DMS79 treated with DMSO at 0.1 percent for 48 hours (cell line): Measurements from ENCODE around the gene CCDC24.

Experiments
- DNase-seq: peaks from one replicate; lab custom pipeline; 2025; lab: John Stamatoyannopoulos, UW

Gene CCDC24

GRCh38 chr1:44040418-44040817, 49.0 kb downstream of the CCDC24 start:
- no peak for DNase-seq

GRCh38 chr1:44040846-44041245, 49.4 kb downstream of the CCDC24 start:
- DNase-seq: no peak

GRCh38 chr1:44043176-44044070, 52.0 kb downstream of the CCDC24 start:
- no peak for DNase-seq

- DNase-seq: no peak
Measured at GRCh38 chr1:44044071-44044801, 52.8 kb downstream of the CCDC24 start.

- DNase-seq: no peak
Measured at GRCh38 chr1:44045064-44045463, 53.7 kb downstream of the CCDC24 start.
